ENCODE results near the gene STH.

DNA sequence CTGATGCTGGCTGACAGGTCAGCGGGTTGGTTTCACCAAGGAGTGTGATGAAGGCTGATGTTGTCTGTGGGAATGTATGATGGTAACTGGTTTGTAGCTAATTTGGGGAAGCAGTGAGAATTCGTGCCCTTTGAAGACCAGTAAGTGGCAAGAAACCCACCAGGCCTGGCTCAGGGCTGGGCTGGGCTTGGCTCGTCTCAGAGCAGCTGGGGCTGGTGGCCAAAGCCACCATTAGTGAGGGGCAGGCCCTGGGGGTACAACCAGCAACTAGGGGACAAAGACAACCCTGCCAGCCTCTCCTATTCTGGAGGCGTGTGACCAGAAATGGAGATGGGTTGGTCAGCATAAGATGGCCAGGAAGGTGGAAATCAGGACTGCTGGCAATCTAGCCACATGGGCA, 13.0 kb upstream of the STH start:
- no peak for TF ChIP-seq JUNB (CRISPR knock-in tag; conservative IDR thresholded peaks at IDR 0.05)
- TF ChIP-seq, protein P1, sequence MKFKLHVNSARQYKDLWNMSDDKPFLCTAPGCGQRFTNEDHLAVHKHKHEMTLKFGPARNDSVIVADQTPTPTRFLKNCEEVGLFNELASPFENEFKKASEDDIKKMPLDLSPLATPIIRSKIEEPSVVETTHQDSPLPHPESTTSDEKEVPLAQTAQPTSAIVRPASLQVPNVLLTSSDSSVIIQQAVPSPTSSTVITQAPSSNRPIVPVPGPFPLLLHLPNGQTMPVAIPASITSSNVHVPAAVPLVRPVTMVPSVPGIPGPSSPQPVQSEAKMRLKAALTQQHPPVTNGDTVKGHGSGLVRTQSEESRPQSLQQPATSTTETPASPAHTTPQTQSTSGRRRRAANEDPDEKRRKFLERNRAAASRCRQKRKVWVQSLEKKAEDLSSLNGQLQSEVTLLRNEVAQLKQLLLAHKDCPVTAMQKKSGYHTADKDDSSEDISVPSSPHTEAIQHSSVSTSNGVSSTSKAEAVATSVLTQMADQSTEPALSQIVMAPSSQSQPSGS (CRISPR knock-in tag; IDR thresholded peaks at IDR 0.05): no peak
- no peak for TF ChIP-seq U2AF2 (optimal IDR thresholded peaks at IDR 0.05; ENCODE audit: low read depth, low read length)
- TF ChIP-seq TAF1 (IDR thresholded peaks at IDR 0.05; ENCODE audit: control insufficient read depth, extremely low read depth, insufficient read depth, low read length, severe bottlenecking): no peak
- TF ChIP-seq, protein P2, sequence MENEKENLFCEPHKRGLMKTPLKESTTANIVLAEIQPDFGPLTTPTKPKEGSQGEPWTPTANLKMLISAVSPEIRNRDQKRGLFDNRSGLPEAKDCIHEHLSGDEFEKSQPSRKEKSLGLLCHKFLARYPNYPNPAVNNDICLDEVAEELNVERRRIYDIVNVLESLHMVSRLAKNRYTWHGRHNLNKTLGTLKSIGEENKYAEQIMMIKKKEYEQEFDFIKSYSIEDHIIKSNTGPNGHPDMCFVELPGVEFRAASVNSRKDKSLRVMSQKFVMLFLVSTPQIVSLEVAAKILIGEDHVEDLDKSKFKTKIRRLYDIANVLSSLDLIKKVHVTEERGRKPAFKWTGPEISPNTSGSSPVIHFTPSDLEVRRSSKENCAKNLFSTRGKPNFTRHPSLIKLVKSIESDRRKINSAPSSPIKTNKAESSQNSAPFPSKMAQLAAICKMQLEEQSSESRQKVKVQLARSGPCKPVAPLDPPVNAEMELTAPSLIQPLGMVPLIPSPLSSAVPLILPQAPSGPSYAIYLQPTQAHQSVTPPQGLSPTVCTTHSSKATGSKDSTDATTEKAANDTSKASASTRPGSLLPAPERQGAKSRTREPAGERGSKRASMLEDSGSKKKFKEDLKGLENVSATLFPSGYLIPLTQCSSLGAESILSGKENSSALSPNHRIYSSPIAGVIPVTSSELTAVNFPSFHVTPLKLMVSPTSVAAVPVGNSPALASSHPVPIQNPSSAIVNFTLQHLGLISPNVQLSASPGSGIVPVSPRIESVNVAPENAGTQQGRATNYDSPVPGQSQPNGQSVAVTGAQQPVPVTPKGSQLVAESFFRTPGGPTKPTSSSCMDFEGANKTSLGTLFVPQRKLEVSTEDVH (IDR thresholded peaks at IDR 0.05; ENCODE audit: low read depth, partially characterized antibody): no peak
- no peak for TF ChIP-seq ZC3H4 (CRISPR knock-in tag; IDR thresholded peaks at IDR 0.05; ENCODE audit: borderline replicate concordance)
- no peak for TF ChIP-seq YY1 (IDR thresholded peaks at IDR 0.05; ENCODE audit: borderline replicate concordance in 1 of 3, control insufficient read depth in 1 of 3, extremely low read depth in 1 of 3, insufficient read depth in 3 of 3, insufficient read length in 1 of 3, insufficient replicate concordance in 2 of 3, low read depth in 1 of 3, low read length in 2 of 3)
- TF ChIP-seq USF2 (CRISPR knock-in tag; IDR thresholded peaks at IDR 0.05): no peak

Data from K562 (cell line).